ENCODE measurements around the gene FOXJ1. TPM values are rescaled to one million over a fixed set of nuclear protein-coding genes. Genes with fewer than 3 reads are reported as not detected.
A peak's percentile ranks its signal among the peaks of the same experiment; 100 is the strongest.

FOXJ1 gene
- total and polyA plus RNA-seq, 2 of the 13 experiments (the other 11 are each of a cell fraction or from before 2014, with no cell fraction given) = 0.98 to 1.6 TPM

DNA sequence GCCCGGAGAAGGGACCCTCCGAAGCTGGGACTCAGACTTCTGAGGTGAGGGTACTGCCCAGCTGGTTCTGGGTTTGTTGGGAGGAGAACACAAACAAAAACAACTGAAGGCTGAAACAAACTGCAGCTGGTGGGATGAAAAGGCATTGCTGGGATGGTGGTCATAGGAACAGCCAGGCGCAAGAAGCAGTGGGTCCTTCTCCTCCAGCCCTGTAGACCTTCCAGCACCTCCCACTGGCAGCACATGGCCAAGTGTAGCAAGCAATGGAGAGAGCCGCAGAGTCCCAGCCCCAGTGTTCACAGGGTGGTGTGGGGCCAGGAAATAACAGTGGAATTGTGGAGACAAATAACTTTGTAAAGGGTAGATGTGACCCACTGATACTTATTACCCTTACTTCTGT is 48.7 kb upstream of the FOXJ1 start:
- H3K36me3 ChIP-seq (replicated peaks in 1 of 2; ENCODE audit: control insufficient read depth in 1 of 2, insufficient read depth in 2 of 2, low read length in 2 of 2) = no peaks in the 10 kb centered on the region
- CTCF ChIA-PET (ENCODE audit: low intra/inter-chr PET ratio, low total read pairs) = no interaction called here
- no peak overlapping the region for H3K4me3 ChIP-seq (replicated peaks in 1 of 3; ENCODE audit: insufficient read depth in 1 of 3, low read depth in 2 of 3, low read length in 3 of 3)
- DNase-seq (ENCODE audit: low spot score) = no peak
- TF ChIP-seq RXRB (CRISPR knock-in tag; IDR thresholded peaks at IDR 0.05; ENCODE audit: borderline replicate concordance) (no peak), ZNF605 (CRISPR knock-in tag; IDR thresholded peaks at IDR 0.05) (no peak), HNRNPH1 (optimal IDR thresholded peaks at IDR 0.05; ENCODE audit: low read depth, low read length) (no peak), TBX3 (IDR thresholded peaks at IDR 0.05; ENCODE audit: borderline replicate concordance) (no peak), CBX5 (CRISPR knock-in tag; IDR thresholded peaks at IDR 0.05; ENCODE audit: borderline replicate concordance) (no peak), ZNF674 (CRISPR knock-in tag; IDR thresholded peaks at IDR 0.05; ENCODE audit: low read depth) (no peak), NFYB (CRISPR knock-in tag; IDR thresholded peaks at IDR 0.05) (no peak), ZC3H13 (CRISPR knock-in tag; IDR thresholded peaks at IDR 0.05) (no peak), ZBTB20 (CRISPR knock-in tag; IDR thresholded peaks at IDR 0.05; ENCODE audit: borderline replicate concordance, low read depth) (no peak), SRSF9 (IDR thresholded peaks at IDR 0.05; ENCODE audit: borderline replicate concordance, insufficient read depth, low read depth, low read length, poor library complexity, severe bottlenecking) (no peak), ZNF749 (CRISPR knock-in tag; IDR thresholded peaks at IDR 0.05; ENCODE audit: borderline replicate concordance) (no peak), MTF2 (CRISPR knock-in tag; IDR thresholded peaks at IDR 0.05; ENCODE audit: borderline replicate concordance) (no peak), PHF5A (CRISPR knock-in tag; IDR thresholded peaks at IDR 0.05; ENCODE audit: low read depth, unreplicated experiment) (no peak), MXI1 (IDR thresholded peaks at IDR 0.05; ENCODE audit: borderline replicate concordance, low read depth, low read length) (no peak)
- TF ChIP-seq, protein P1, sequence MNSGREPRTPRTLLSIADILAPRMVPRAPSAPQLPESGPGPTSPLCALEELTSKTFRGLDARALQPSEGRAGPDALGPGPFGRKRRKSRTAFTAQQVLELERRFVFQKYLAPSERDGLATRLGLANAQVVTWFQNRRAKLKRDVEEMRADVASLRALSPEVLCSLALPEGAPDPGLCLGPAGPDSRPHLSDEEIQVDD (CRISPR knock-in tag; IDR thresholded peaks at IDR 0.05; ENCODE audit: borderline replicate concordance) = no peak
- TF ChIP-seq, protein P2, sequence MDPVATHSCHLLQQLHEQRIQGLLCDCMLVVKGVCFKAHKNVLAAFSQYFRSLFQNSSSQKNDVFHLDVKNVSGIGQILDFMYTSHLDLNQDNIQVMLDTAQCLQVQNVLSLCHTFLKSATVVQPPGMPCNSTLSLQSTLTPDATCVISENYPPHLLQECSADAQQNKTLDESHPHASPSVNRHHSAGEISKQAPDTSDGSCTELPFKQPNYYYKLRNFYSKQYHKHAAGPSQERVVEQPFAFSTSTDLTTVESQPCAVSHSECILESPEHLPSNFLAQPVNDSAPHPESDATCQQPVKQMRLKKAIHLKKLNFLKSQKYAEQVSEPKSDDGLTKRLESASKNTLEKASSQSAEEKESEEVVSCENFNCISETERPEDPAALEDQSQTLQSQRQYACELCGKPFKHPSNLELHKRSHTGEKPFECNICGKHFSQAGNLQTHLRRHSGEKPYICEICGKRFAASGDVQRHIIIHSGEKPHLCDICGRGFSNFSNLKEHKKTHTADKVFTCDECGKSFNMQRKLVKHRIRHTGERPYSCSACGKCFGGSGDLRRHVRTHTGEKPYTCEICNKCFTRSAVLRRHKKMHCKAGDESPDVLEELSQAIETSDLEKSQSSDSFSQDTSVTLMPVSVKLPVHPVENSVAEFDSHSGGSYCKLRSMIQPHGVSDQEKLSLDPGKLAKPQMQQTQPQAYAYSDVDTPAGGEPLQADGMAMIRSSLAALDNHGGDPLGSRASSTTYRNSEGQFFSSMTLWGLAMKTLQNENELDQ (CRISPR knock-in tag; IDR thresholded peaks at IDR 0.05; ENCODE audit: borderline replicate concordance) = no peak
- TF ChIP-seq, protein P3, sequence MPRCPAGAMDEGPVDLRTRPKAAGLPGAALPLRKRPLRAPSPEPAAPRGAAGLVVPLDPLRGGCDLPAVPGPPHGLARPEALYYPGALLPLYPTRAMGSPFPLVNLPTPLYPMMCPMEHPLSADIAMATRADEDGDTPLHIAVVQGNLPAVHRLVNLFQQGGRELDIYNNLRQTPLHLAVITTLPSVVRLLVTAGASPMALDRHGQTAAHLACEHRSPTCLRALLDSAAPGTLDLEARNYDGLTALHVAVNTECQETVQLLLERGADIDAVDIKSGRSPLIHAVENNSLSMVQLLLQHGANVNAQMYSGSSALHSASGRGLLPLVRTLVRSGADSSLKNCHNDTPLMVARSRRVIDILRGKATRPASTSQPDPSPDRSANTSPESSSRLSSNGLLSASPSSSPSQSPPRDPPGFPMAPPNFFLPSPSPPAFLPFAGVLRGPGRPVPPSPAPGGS (CRISPR knock-in tag; IDR thresholded peaks at IDR 0.05) = no peak
- H3K27me3 ChIP-seq (ENCODE audit: control insufficient read depth in 1 of 2, insufficient read depth in 2 of 2, low read length in 2 of 2) = no peaks in the 10 kb centered on the region; a peak in 2 of 5 replicates
- no peaks in the 10 kb centered on the region for H3K9me3 ChIP-seq (ENCODE audit: low read length)
- no peak for FAIRE-seq
- WGBS (ENCODE audit: low lambda C conversion rate) = 74% methylated on average over 4 of the region's 4 CpGs
- POLR2A ChIA-PET = no interaction called here
- H4K20me1 ChIP-seq (ENCODE audit: insufficient read depth, low read length) = no peaks in the 10 kb centered on the region
- no TSS peak for BruUV-seq (replicated peaks)
- no peak overlapping the region for H3K4me2 ChIP-seq (ENCODE audit: low read depth, low read length)
- peak; percentile 63 for ATAC-seq
- intact Hi-C loops (cut with micrococcal nuclease; ENCODE audit: unreplicated experiment) = loop anchor here (10.0 kb wide), 1 partner anchor 85 kb away; no protein-coding TSS in a partner anchor
- H3K27ac ChIP-seq (ENCODE audit: extremely low read length, insufficient read depth, low read length) = no peak overlapping the region
- in situ Hi-C loops (cut with HindIII; ENCODE audit: extremely low pct_ligation_motif_present, low pct_unique_long_range_greater_than_20kb) = loop anchor here (10.0 kb wide), 1 partner anchor 95 kb away; no protein-coding TSS in a partner anchor
- peaks cover 8% of the 10 kb centered on the region; the same call in 1 of the 2 replicates for H3K4me1 ChIP-seq (ENCODE audit: insufficient read depth, low read length)
- no peak overlapping the region for H3K9ac ChIP-seq (ENCODE audit: insufficient read depth, low read depth, low read length)
- no peak overlapping the region for H2AFZ ChIP-seq (ENCODE audit: low read length)
- no peaks in the 10 kb centered on the region for H3K79me2 ChIP-seq (ENCODE audit: insufficient read depth, low read length)
